BJ (cell line): ENCODE results near the gene PHACTR3. TPM values are rescaled to one million over a fixed set of nuclear protein-coding genes. Genes with fewer than 3 reads are reported as not detected.

Source experiments
- CTCF ChIA-PET: fragments of 350-600 bp; formaldehyde crosslinking; extraction: SDS; loops from one replicate; lab custom pipeline; 2021; ENCODE audit warnings: antibody characterized with exemption, inconsistent platforms; lab: Yijun Ruan, JAX
- POLR2A ChIA-PET: fragments of 300-600 bp; sonication (Branson Sonifier 250); formaldehyde crosslinking; extraction: SDS; loops from one replicate; lab custom pipeline; 2021; ENCODE audit warnings: antibody characterized with exemption; lab: Charles Lee
- DNase-seq: peaks from one replicate; pipeline ENCODE4 v3.0.0-alpha.2; 2011; ENCODE audit warnings: low read depth
- H3K27me3 ChIP-seq: 2 replicates; pipeline ENCODE4 v1.6.0; 2011; ENCODE audit warnings: low read length; ENCODE audit not compliant: control insufficient read depth, insufficient read depth
- H3K36me3 ChIP-seq: 2 replicates; pipeline ENCODE4 v1.5.1; 2011; ENCODE audit warnings: low read length; ENCODE audit not compliant: control insufficient read depth, insufficient read depth
- H3K4me3 ChIP-seq: 2 replicates; pipeline ENCODE4 v1.5.1; 2011; ENCODE audit warnings: low read depth, mild to moderate bottlenecking, control low read depth, low read length
- CTCF ChIP-seq: IDR thresholded peaks from 2 replicates; pipeline ENCODE4 v1.5.1; 2011; ENCODE audit warnings: low read depth, mild to moderate bottlenecking, control low read depth, inconsistent platforms, low read length, moderate library complexity; ENCODE audit not compliant: insufficient read depth
- polyA plus RNA-seq: library from polyadenylated mRNA; depleted of rRNA; stranded (reverse); fragments of >200 nt; gene quantifications from 2 replicates; pipeline ENCODE4 v1.2.3, GENCODE V29; 2011

PHACTR3 gene
- polyA plus RNA-seq, 1 experiment: not detected

- H3K27me3 ChIP-seq: no peaks in the 10 kb centered on the region
- no peak overlapping the region for H3K4me3 ChIP-seq
- H3K36me3 ChIP-seq: no peaks in the 10 kb centered on the region
- TF ChIP-seq CTCF: no peak
- CTCF ChIA-PET: interaction anchor here (1.2 kb wide), 1 partner anchor 15 kb away, joined by 3 read pairs; no protein-coding TSS in a partner anchor
- no peak for DNase-seq
- POLR2A ChIA-PET: no interaction called here
Observed at GRCh38 chr20:59738851-59739250, 134.5 kb downstream of the PHACTR3 start.

GRCh38 chr20:59740621-59741020 lies 136.3 kb downstream of the PHACTR3 start:
- CTCF ChIA-PET: no interaction called here
- no peak for DNase-seq
- no peak for TF ChIP-seq CTCF

GRCh38 chr20:59741073-59741472 lies 136.7 kb downstream of the PHACTR3 start:
- Histone ChIP-seq H3K4me3 (no peak overlapping the region), H3K36me3 (no peaks in the 10 kb centered on the region), H3K27me3 (no peaks in the 10 kb centered on the region)
- CTCF ChIA-PET: no interaction called here
- TF ChIP-seq CTCF: no peak
- POLR2A ChIA-PET: no interaction called here
- DNase-seq: no peak

More at GRCh38 chr20:59740621-59741020, 136.3 kb downstream of the PHACTR3 start:
- no peaks in the 10 kb centered on the region for H3K36me3 ChIP-seq
- POLR2A ChIA-PET: no interaction called here
- H3K4me3 ChIP-seq: no peak overlapping the region
- H3K27me3 ChIP-seq: no peaks in the 10 kb centered on the region

GRCh38 chr20:59742351-59743095 lies 138.2 kb downstream of the PHACTR3 start:
- CTCF ChIA-PET: interaction anchor here (0.7 kb wide), 1 partner anchor 18 kb away, joined by 3 read pairs; no protein-coding TSS in a partner anchor
- Histone ChIP-seq H3K36me3 (no peaks in the 10 kb centered on the region), H3K27me3 (no peaks in the 10 kb centered on the region), H3K4me3 (no peak overlapping the region)
- no peak for TF ChIP-seq CTCF
- DNase-seq: no peak
- POLR2A ChIA-PET: interaction anchor here (0.5 kb wide), 1 partner anchor 555 kb away, joined by 3 read pairs; no protein-coding TSS in a partner anchor

- no peaks in the 10 kb centered on the region for H3K27me3 ChIP-seq
- CTCF ChIA-PET: no interaction called here
- DNase-seq: no peak
- no peak overlapping the region for H3K4me3 ChIP-seq
- no peaks in the 10 kb centered on the region for H3K36me3 ChIP-seq
- POLR2A ChIA-PET: no interaction called here
- no peak for TF ChIP-seq CTCF
Observed at GRCh38 chr20:59743308-59743707, 139.0 kb downstream of the PHACTR3 start.
